GM18499 (cell line): ENCODE results near the gene PPM1H.
A peak's percentile ranks its signal among the peaks of the same experiment; 100 is the strongest.
"Not testable (repeated sequence)": the region's sequence is repeated elsewhere in the genome, so short reads cannot be mapped to it uniquely, and the experiment has no call there.

Experiments
- ATAC-seq: cut with Tn5 transposase; IDR thresholded peaks from one replicate; pipeline ENCODE4 v1.9.1; 2021; ENCODE audit warnings: moderate number of reproducible peaks; ENCODE audit not compliant: insufficient read depth, unreplicated experiment

The PPM1H gene

DNA sequence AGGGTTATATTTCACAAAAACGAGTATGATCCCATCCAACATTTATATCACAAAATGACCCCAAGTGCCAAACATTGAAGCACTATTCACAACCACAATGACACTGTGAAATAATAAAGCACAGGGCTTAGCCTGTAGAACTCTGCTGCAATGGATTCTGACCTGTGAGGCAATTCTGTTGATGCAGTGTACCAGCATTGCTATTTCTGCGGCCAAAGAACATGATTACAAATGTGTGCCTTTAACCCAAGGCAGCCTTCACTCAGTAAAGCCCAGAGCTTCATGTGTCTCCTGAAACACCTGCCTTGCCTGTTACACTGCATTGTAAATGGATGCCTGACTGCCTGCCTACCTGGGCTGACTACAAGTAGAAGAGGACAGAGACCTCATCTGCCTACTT is 158.0 kb downstream of the PPM1H start:
- ATAC-seq: no peak

DNA sequence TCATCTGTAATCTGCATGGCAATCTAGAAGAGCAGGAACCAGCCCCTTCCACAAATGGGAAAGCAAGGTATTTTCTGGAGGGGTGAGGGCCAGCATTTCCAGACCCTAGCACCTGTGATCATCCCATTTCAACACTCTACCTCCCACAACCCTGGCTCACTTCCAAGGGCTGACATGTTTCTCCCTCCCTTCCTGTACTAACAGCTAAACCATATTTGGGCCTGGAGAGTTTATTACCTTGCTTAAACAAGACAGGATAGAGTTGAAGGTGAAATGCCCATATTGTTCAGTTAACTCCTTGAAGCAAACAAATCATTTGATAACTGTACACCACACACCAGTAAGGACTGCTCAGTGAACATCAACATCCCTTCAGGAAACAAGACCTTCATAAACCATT is 158.4 kb downstream of the PPM1H start:
- no peak for ATAC-seq

DNA sequence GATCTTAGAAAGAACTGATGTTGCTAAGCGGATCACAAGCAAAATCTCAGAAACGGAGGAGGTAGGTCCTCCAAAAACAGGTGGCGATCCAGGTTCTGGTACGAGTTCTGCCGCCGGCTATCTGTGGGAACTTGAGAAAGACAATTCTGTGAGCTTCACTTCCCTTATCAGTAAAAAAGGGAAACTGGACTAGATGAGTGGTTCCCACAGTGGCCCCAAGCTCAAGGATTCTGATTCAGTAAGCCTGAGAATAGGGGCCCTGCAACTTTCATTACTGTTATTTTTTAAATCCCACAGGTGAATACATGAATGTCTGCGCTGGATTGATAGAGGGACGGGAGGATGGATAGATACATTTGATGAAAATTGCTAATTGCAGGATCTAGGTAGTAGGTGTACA is 160.2 kb downstream of the PPM1H start:
- ATAC-seq: no peak

DNA sequence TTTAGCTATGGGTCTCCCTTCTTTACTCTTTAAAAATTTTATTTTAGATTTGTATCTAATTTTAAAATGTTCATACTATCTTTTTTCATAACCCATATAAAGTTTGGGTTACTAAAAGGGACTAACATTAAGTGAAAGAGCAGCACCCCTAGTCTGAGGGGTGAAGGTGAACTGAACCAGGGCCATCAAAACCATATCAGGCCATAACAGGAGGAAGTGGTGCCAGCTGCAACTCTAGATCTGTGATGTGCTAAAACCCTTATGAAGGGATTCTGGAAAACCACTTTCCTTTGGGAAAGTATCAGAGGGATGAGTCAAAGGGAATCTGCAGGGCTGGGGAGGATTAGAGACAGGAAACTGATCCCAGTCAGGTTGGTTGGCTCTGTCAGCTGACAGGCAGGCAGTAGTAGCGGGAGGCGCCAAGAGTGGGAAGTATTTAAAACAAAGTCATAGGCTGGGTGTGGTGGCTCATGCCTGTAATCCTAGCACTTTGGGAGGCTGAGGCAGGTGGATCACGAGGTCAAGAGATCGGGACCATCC is 162.5 kb downstream of the PPM1H start:
- ATAC-seq: no peak

- ATAC-seq: no peak
These were observed 163.1 kb downstream of the PPM1H start for GRCh38 chr12:62771828-62772227.

DNA sequence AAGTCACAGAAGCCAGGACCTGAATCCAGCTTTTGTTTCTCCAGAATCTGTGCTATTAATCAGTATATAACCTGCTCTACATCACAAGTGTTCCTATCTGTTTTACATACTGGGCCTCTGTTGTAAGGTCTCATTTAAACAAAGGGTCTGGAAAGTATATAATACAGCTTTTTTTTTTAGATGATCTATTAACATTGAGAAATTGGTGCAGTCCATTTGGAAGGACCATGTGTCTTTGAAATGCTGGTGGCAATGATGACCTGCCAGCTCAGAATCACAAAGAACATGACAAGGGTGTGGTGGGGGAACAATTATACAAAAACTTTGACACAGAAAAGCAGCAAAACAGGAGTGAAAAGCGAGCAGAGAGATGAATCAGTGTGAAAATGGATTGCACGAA is 164.6 kb downstream of the PPM1H start:
- ATAC-seq: no peak

- ATAC-seq: no peak
These were observed 165.8 kb downstream of the PPM1H start for GRCh38 chr12:62769076-62769619.

GRCh38 chr12:62767946-62768345 is 167.0 kb downstream of the PPM1H start:
- ATAC-seq: no peak

DNA sequence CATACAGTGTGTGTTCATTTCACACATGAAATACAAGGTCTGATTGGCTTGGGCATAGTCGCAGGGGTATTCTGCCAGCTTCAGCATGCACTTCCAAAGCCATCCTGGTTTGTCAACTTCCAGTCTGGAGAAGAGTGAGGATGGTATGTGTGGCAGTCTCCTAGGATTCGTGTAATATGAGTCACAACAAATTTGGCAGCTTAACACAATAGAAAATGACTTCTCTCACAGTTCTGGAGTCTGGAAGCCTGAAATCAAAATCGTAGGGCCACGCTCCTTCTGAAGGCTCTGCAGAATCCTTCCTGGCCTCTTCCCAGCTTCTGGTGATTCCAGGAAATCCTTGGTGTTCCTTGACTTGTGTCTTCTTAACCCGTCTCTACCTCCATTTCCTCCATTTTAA is 167.5 kb downstream of the PPM1H start:
- ATAC-seq: no peak

DNA sequence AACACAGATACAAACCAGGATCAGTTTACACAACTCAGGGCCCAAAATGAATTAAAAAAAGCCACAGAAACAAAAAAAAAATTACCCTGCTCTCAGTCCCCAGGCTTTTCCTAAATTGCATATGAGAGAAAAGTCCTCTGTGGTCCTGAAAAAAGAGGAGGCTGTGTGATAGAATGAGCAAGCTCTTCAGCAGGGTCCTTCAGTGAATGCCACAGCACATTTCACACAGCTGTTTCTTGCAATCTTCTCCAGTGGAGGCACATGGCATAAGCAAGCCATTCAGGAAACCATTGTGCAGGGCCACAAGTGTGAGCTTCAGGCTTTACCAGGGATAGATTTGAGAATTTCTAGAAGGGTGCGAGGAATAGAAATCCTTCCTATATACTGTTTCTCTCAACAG is 168.5 kb downstream of the PPM1H start:
- ATAC-seq: no peak

DNA sequence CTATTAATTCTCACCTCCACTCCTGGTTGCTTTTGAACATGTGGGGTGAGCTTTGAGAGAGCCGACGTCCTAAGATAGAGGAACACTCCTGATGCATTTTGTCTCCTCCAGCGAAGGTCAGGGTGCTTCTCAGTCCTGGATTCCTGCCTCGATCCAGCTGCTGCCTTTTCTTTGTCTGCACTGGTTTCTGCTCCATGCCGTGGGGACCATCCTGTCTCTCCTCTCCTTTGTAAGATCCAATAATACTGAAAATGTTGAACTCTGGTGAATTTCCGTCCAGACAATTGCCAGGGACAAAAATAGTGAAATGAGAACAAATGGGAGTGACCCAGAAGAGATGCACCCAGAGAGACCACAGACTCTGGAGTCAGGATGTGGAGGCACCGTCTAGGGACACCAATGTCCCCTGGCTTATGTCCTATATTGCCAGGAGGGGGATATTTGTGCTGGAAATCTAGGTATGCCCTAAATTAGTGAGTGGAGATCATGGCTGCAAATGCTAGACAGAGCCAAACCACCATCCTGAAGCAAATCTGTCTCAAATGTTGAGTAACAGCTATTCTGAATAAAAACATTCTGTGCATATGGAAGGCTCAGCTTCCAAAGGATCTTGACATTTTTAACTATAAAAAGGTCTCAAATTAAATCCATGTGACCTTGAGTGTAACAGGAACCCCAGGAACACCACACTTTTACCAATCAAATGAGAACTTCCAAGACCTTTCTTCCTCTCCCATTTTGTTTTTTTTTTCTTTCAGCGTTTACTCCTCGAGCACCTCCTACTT is 170.9 kb downstream of the PPM1H start:
- no peak for ATAC-seq

GRCh38 chr12:62763312-62763711 is 171.6 kb downstream of the PPM1H start:
- ATAC-seq: no peak

DNA sequence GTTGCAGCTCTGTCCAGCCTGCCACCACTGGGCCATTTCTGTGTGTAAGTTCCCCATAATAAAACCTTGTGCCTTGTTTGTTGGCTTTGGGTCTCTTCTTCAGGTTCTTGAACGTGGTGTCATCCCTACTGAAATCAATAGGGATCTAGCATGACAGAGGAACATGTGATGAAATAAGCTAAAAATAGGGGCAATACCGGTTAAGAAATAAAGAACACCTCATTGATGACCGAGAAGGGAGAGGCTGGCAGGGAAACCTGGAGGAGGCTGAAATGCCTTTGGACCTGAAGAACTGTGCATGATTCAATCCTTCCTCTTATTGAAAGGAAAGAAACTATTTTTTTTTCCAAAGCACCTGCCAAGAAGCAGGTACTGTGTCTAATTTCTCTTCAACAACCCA is 172.3 kb downstream of the PPM1H start:
- no peak for ATAC-seq

DNA sequence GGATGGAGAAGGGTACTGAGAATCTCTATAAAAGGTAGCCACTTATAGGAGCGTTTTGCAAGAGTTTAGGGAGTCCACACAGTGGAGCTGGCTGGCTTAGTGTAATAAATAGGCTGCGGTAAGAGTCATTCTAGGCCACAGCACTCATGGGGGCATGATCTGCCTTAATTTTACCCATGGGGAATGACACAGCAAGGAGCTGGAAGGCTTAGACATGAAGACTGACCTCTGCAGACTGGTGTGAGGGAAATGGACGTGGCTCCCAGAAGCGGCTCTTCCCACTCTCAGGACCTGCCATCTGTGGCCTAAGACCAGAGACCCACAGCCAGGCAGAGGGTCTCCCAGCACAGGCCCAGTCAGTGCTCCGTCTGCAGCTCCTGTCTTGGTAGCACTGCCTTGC is 173.3 kb downstream of the PPM1H start:
- ATAC-seq: no peak

- peak; percentile 88 for ATAC-seq
These were observed 174.2 kb downstream of the PPM1H start for GRCh38 chr12:62760779-62761178.

DNA sequence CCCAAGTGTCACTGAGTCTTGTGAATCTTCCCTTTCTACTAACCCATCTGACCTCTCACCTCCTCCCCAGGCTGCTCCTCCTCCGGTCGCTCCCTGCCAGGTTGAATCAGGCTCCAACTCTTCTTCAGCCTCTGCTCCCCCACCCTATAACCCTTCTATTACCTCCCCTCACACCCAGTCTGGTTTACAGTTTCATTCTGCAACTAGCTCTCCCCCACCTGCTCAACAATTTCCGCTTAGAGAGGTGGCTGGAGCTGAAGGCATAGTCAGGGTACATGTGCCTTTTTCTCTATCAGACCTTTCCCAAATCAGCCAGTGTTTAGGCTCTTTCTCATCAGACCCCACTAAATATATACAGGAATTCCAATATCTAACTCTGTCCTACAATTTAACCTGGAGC is 174.6 kb downstream of the PPM1H start:
- not testable (repeated sequence) for ATAC-seq

GRCh38 chr12:62758216-62758615 is 176.7 kb downstream of the PPM1H start:
- ATAC-seq: no peak

- no peak for ATAC-seq
These were observed 177.9 kb downstream of the PPM1H start for GRCh38 chr12:62757048-62757447.

DNA sequence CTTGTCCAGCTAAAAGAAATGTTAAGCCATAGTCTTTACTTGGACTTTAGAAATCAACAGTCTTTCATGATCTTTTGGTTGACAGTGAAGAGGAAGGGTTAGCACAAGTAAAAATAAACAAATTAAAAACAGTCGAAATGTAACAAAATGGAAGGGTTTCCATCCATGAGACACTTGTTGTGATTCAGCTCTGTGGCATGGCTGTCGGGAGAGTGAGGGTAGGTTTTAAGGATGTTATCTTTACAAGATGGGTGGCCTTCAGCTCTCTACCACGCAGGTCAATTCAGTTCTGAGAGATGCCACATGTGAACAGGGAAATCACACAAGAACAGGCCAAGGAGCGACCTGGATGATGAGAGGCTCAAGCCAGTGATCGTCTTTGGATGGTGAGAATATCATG is 180.2 kb downstream of the PPM1H start:
- ATAC-seq: no peak

GRCh38 chr12:62751810-62752155 is 183.2 kb downstream of the PPM1H start:
- no peak for ATAC-seq

GRCh38 chr12:62750941-62751809 is 183.8 kb downstream of the PPM1H start:
- no peak for ATAC-seq
